GM06990 (cell line): Measurements from ENCODE around the gene TCF4.

ENCODE experiments used
- DNase-seq: peaks from one replicate; pipeline ENCODE4 v3.0.0-alpha.2; 2011; ENCODE audit not compliant: insufficient read length; ENCODE audit errors: extremely low read depth
- H3K27me3 ChIP-seq: replicated peaks from 2 replicates; pipeline ENCODE4 v1.6.0; 2011; ENCODE audit warnings: low read length; ENCODE audit not compliant: control insufficient read depth, insufficient read depth
- H3K36me3 ChIP-seq: 2 replicates; pipeline ENCODE4 v1.5.1; 2011; ENCODE audit warnings: low read length; ENCODE audit not compliant: control insufficient read depth, insufficient read depth
- H3K4me3 ChIP-seq: replicated peaks from 2 replicates; pipeline ENCODE4 v1.5.1; 2011; ENCODE audit warnings: low read depth, mild to moderate bottlenecking, control low read depth, low read length
- TF ChIP-seq, protein P1 (sequence below): IDR thresholded peaks from 2 replicates; pipeline ENCODE4 v1.5.1; 2011; ENCODE audit warnings: low read length, control low read depth, mild to moderate bottlenecking, inconsistent platforms; ENCODE audit not compliant: insufficient read depth, poor library complexity, severe bottlenecking

The TCF4 gene

DNA sequence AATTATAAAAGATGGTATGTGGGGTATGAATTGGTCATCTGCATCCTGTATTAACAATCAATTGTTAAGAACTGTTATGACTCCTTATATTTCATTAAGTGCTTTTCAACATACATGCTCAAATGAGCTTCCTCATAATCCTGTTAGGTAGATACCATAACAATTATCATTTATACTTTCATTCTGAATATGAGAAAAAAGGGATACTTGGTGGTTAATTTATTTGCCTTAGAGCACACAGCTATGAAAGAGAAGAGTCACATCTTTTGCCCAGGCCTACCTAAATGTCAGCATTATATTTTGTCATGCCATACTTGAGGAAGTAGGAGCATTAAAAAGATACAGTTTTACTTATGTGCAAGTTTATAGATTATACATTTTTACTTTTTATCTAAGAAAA, 169.6 kb downstream of the TCF4 start:
- no peaks in the 10 kb centered on the region for H3K36me3 ChIP-seq
- H3K4me3 ChIP-seq = no peak overlapping the region
- DNase-seq = no peak
- no peaks in the 10 kb centered on the region for H3K27me3 ChIP-seq
- TF ChIP-seq, protein P1, sequence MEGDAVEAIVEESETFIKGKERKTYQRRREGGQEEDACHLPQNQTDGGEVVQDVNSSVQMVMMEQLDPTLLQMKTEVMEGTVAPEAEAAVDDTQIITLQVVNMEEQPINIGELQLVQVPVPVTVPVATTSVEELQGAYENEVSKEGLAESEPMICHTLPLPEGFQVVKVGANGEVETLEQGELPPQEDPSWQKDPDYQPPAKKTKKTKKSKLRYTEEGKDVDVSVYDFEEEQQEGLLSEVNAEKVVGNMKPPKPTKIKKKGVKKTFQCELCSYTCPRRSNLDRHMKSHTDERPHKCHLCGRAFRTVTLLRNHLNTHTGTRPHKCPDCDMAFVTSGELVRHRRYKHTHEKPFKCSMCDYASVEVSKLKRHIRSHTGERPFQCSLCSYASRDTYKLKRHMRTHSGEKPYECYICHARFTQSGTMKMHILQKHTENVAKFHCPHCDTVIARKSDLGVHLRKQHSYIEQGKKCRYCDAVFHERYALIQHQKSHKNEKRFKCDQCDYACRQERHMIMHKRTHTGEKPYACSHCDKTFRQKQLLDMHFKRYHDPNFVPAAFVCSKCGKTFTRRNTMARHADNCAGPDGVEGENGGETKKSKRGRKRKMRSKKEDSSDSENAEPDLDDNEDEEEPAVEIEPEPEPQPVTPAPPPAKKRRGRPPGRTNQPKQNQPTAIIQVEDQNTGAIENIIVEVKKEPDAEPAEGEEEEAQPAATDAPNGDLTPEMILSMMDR = no peak

DNA sequence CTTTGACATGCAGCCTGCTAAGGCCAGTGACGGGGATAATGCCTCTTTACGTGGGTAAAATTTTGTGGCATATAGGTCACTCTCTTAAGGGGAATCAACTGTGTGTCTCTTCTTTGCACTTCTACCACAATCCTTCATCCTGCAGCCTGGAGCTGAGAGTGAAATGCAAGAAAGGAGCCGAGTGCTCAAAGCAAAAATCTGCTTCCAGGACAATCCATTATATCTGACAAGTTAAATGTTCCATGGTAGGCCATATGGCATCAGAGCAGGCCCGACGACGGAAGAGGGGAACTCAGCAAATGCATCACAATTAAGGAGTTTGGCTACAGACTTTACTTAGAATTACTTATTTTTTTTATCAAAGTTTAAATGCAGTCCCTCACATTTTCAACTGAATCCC, 171.2 kb downstream of the TCF4 start:
- TF ChIP-seq, protein P1 = no peak
- no peak overlapping the region for H3K4me3 ChIP-seq
- DNase-seq = no peak

DNA sequence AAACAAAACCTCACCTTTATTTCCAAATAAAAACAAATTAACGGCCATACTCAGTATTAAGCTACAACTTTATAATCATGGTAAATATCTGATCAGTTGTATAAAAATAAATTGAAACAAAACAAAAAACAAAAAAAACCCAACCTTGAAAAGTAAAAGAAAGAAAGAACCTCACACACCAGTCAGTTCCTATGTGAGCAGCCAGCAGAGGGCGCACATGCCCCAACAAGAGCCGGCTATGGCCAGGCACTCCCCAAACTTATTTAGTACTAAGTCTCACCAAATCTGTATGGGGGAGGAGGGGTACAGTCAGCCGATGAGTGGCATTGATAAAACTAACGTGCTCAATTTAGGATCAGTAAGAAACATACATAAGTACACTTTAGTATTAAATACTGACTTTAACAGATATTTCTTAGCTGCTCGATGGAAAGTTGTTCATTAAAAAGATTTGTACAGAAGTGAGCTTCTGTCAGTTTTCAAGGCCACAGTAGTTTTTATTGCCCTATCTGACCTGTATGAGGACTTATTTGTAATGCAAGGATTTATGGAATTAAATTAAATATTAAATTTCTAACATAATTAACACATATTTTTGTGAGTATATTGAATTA, 172.6 kb downstream of the TCF4 start:
- TF ChIP-seq, protein P1 = peak; percentile 91
- Histone ChIP-seq H3K4me3 (no peak overlapping the region), H3K27me3 (no peaks in the 10 kb centered on the region), H3K36me3 (no peaks in the 10 kb centered on the region)
- DNase-seq = peak; percentile 16

More for the DNA sequence above, 171.2 kb downstream of the TCF4 start:
- Histone ChIP-seq H3K27me3 (no peaks in the 10 kb centered on the region), H3K36me3 (no peaks in the 10 kb centered on the region)

DNA sequence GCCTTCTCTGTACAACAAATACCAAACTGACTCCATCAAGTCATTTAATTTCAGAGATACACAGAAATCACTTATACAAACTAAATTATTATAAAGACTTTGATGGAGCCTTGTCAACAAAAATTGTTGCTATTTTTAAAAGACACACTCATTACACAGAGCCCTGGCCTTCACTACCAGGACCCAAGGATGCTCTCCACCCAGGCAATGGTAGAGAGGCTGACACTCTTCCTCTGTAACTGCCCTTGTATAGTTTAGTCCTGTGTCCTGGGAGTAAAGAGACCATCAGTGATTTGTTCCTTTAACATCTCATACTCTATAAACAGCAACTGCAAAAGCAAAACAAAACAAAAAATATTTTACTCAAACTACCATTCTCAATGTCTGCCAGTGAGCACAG, 173.5 kb downstream of the TCF4 start:
- Histone ChIP-seq H3K36me3 (no peaks in the 10 kb centered on the region), H3K4me3 (no peak overlapping the region), H3K27me3 (no peaks in the 10 kb centered on the region)
- TF ChIP-seq, protein P1 = no peak
- DNase-seq = no peak

DNA sequence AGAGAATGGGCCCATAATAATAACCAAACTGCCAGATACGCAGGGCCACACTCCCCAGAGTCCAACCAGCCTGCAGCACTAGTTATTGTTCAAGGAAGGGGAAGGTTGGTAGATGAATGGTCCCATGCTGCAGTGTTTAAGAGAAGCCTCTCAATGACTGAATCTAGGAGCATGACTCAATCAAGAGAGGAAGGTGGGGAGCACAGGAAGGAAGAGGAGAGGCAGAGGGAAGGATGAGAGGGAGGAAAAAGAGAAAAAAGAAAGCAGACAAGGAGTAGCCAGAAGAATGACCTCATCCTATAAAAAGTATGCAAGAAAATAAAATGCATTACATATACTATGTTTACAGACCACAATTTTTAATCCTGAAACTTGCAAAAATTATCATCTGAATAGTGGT, 174.5 kb downstream of the TCF4 start:
- H3K36me3 ChIP-seq = no peaks in the 10 kb centered on the region
- no peak overlapping the region for H3K4me3 ChIP-seq
- H3K27me3 ChIP-seq = no peaks in the 10 kb centered on the region
- DNase-seq = no peak
- TF ChIP-seq, protein P1 = no peak

DNA sequence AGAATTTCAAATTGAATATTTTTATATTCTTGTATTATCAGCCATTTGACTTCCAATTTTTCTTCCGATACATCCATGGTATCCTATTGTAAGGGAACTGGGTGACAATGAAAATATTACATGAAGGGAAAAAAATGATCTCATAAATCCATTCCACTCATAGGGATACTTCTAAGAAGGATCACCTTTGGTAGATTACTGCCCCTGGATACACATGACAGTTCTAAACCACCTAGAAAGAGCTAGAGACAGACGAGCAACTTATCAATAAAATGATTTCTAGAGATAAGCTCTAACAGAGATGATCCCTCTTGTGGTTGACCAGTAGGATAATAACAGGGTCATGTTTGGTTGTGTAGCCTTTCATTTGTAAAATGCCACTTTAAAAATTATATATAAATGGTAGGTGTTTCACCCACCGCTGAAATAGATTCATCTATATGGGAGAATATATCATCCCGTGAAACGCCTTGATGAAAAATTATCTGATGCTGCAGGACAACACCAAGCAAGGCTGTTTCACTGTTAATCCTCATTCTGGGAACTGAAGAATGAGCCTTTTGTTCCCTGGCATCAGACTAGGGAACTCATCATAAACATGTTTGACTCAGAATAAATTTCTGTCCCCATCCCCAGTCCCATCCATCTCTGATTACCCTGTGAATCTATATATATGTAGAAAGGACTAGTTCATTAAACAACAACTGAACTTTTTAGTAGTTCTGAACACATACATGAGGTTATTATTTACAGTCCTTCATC, 180.0 kb downstream of the TCF4 start:
- TF ChIP-seq, protein P1 = no peak
- Histone ChIP-seq H3K4me3 (no peak overlapping the region), H3K36me3 (no peaks in the 10 kb centered on the region), H3K27me3 (no peaks in the 10 kb centered on the region)
- no peak for DNase-seq
